NCI-H748 treated with DMSO at 0.1 percent for 48 hours (cell line): ENCODE measurements around the gene PHYHIPL.
"Not testable (repeated sequence)": the region's sequence is repeated elsewhere in the genome, so short reads cannot be mapped to it uniquely, and the experiment has no call there.

Experiments used
- DNase-seq: peaks from one replicate; lab custom pipeline; 2025; lab: John Stamatoyannopoulos, UW

The PHYHIPL gene

GRCh38 chr10:59206204-59206720 is 29.8 kb downstream of the PHYHIPL start:
- DNase-seq, result no peak

- no peak for DNase-seq
Observed at GRCh38 chr10:59212301-59212798, 35.9 kb downstream of the PHYHIPL start.

- no peak for DNase-seq
Observed at GRCh38 chr10:59214160-59214559, 37.7 kb downstream of the PHYHIPL start.

GRCh38 chr10:59216178-59216869 is 39.9 kb downstream of the PHYHIPL start:
- DNase-seq, result no peak

- DNase-seq, result no peak
Observed at GRCh38 chr10:59222788-59223187, 46.3 kb downstream of the PHYHIPL start.

GRCh38 chr10:59223597-59223996 is 47.2 kb downstream of the PHYHIPL start:
- not testable (repeated sequence) for DNase-seq

GRCh38 chr10:59225211-59225610 is 48.8 kb downstream of the PHYHIPL start:
- no peak for DNase-seq

GRCh38 chr10:59227136-59227673 is 50.8 kb downstream of the PHYHIPL start:
- DNase-seq, result no peak

- DNase-seq, result no peak
Observed at GRCh38 chr10:59229441-59229840, 53.0 kb downstream of the PHYHIPL start.

- no peak for DNase-seq
Observed at GRCh38 chr10:59234194-59234593, 57.8 kb downstream of the PHYHIPL start.

GRCh38 chr10:59234816-59235429 is 58.5 kb downstream of the PHYHIPL start:
- DNase-seq, result no peak

GRCh38 chr10:59236064-59236697 is 59.7 kb downstream of the PHYHIPL start:
- DNase-seq, result no peak

GRCh38 chr10:59237775-59238174 is 61.3 kb downstream of the PHYHIPL start:
- no peak for DNase-seq

GRCh38 chr10:59239108-59239507 is 62.7 kb downstream of the PHYHIPL start:
- DNase-seq, result not testable (repeated sequence)

GRCh38 chr10:59240582-59241183 is 64.2 kb downstream of the PHYHIPL start:
- peak; percentile 16 for DNase-seq

- DNase-seq, result no peak
Observed at GRCh38 chr10:59242057-59242456, 65.6 kb downstream of the PHYHIPL start.

GRCh38 chr10:59242991-59243390 is 66.5 kb downstream of the PHYHIPL start:
- DNase-seq, result no peak

- DNase-seq, result no peak
Observed at GRCh38 chr10:59243611-59244195, 67.3 kb downstream of the PHYHIPL start.

- no peak for DNase-seq
Observed at GRCh38 chr10:59244871-59245270, 68.4 kb downstream of the PHYHIPL start.

GRCh38 chr10:59245686-59246085 is 69.2 kb downstream of the PHYHIPL start:
- DNase-seq, result no peak

GRCh38 chr10:59252491-59252890 is 76.0 kb downstream of the PHYHIPL start:
- no peak for DNase-seq

GRCh38 chr10:59255463-59255862 is 79.0 kb downstream of the PHYHIPL start:
- no peak for DNase-seq
